HG03469 (cell line): ENCODE data around the gene UNKL.

Source experiments
- ATAC-seq: cut with Tn5 transposase; IDR thresholded peaks from one replicate; pipeline ENCODE4 v1.9.1; 2021; ENCODE audit warnings: mild to moderate bottlenecking, moderate library complexity, moderate number of reproducible peaks; ENCODE audit not compliant: unreplicated experiment

UNKL gene

DNA sequence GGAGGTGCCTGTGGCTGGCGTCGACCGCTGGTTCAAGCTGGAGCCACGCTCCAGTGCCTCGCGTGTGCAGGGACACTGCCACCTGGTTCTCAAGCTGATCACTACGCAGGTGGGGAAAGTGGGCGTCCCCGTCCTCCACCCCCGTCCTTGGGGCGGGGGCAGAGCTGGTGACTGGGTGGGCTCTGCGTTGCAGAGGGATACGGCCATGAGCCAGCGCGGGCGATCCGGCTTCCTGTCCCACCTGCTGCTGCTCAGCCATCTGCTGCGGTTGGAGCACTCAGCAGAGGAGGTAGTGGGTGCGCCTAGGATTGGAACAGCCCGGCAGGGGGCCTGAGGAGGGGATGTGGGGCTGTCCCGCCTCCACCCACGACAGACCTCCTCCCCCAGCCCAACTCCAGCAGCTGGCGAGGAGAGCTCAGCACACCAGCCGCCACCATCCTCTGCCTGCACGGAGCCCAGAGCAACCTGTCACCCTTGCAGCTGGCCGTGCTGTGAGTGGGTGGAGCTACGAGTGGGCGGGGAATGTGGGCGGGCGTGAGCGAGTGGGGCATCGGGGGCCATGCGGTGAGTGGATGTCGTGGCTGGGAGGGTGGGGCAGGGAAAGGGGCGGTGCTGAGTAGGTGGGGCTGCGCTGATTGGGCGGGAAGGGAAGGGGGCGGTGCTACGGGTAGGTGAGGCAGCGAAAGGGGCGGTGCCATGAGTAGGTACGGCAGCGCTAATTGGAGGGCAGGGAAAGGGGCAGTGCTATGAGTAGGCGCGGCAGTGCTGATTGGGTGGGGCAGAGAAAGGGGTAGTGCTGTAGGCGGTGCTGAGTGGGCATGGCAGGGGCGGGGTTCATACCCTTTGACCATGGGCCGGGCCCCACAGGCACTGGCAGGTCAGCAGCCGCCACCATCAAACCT, 71.7 kb downstream of the UNKL start:
- ATAC-seq = peak; percentile 66

- no peak for ATAC-seq
Measured at GRCh38 chr16:1341495-1342420, 72.7 kb downstream of the UNKL start.

- no peak for ATAC-seq
Measured at GRCh38 chr16:1340730-1341494, 73.6 kb downstream of the UNKL start.

DNA sequence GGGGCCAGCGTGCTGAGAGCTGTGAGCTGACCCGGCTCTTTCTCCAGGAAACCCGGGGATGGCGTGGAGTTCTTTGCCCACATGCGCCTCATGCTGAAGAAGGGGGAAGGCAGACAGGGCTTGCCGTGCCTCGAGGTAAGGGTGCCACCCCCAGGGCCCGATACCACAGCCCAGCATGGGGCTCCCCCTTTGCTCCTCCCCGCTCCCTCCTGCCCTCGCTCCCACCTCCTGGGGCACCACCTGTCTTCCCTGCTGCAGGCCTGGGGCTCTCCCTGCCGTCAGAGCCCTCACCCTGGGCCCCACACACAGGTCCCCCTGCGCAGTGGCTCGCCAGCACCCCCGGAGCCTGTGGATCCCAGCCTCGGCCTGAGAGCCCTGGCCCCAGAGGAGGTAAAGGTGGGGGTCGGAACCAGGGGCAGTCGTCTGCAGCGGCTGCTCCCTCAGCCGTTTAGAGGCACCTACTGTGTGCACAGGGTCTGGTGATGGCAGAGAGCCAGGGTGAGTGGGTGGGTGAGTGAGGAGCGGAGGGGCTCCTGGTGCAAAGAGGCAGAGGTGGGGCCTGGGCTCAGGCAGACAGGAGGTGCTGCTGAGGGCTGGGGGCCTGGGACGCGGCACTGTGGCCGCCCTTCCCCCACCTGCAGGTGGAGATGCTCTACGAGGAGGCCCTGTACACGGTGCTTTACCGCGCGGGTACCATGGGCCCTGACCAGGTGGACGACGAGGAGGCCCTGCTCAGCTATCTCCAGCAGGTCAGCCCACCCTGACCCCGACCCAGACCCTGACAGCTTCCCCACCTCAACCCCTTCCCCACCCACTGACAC, 75.4 kb downstream of the UNKL start:
- no peak for ATAC-seq

DNA sequence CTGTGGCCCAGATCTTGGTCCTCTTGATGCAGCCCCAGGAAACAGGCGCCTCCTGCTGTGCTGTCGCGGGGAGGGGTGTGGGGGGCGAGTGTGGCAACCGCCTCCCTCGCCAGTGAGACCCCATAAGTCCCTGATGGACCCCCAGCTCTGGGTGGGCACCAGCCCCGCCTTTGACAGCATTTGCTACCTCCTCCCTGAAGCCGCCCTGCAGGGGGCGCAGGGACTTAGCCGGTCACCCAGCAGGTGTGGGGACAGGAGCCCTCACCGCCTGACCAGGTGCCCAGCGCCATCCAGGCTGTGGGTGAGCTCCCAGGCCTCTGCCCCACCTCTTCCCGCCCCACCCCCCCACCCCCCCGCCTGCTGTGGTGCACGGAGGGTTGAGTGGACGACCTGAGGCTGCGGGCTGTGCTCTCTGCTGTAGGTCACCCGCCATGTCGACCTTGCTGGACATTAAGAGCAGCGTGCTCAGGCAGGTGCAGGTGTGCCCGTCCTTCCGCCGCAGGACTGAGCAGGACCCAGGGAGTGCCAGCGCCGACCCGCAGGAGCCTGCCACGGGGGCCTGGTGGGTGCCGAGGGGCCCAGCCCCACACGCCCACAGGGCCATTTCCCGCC, 76.3 kb downstream of the UNKL start:
- ATAC-seq = no peak

DNA sequence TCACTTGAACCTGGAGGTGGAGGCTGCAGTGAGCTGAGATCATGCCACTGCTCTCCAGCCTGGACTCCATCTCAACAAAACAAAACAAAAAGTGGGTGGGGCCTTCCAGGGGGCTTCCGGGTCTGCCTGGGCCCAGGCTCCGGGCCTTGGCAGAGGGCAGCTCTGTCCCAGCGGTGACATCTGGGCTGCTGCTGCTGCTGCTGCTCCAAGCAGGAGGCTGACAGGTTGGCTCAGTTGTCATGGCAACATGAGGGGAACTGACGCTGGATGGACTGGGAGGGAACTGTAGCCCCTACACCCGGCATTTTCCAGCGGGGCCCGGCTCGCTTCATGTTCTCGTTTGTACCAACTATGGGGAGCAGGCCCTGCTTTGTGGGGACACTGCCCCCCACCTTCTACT, 77.0 kb downstream of the UNKL start:
- no peak for ATAC-seq

DNA sequence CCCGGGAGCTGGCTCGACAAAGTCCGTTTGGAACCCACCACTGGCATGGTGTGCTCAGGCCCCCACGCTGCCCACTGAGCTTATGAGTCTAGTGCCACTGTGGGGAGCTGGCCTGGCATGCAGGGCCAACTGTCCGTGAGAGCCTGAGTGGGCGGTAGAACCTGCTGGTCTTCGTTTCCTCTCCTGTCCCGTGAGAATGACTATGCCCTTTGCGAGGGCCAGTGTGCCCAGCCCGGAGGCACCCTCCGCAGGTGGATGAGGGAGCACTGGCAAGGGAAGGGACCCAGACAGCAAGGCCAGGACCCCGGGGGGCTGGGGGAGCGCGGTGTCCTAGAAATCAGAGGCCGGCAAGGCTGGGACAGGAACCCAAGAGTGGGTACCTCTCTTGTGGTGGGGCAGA, 77.9 kb downstream of the UNKL start:
- ATAC-seq = no peak

DNA sequence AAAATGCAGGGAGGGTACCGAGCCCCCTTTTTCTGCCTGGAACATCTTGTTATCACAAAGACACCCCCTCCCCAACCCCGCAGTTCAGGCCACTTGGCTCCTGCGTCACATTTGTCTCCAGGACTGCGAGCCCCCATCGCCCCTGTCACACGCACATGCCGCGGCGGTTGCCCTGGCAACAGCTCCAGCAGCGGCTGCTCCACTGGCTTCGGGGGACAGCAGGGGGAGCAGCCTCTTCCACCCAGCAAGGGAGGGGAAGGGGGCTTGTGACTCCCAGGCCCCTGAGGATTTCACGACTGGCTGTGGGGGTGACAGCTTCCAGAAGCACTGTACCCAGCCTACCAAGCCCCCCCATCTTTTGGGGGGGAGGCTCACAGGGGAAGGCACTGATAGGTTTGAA, 78.5 kb downstream of the UNKL start:
- no peak for ATAC-seq

- no peak for ATAC-seq
Measured at GRCh38 chr16:1335211-1335971, 79.1 kb downstream of the UNKL start.

DNA sequence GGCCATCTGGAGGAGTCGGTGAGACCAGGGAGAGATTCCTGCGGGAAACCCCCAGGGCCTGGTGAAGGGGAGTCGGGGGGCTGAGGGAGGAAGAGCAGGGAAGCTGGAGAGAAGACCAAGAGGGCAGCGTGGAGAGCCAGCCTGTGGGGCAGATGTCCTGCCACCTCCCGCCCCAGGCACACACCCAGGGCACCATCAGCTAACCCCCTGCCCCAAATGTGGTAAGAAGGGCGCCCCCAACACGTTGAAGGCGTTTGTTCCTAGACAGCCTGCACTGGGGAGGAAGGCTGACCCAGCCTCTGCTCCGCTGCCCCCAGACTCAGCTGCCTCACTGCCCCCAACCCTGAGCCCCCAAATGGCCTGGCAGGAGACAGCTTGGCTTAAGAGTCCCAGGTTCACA, 79.8 kb downstream of the UNKL start:
- no peak for ATAC-seq

DNA sequence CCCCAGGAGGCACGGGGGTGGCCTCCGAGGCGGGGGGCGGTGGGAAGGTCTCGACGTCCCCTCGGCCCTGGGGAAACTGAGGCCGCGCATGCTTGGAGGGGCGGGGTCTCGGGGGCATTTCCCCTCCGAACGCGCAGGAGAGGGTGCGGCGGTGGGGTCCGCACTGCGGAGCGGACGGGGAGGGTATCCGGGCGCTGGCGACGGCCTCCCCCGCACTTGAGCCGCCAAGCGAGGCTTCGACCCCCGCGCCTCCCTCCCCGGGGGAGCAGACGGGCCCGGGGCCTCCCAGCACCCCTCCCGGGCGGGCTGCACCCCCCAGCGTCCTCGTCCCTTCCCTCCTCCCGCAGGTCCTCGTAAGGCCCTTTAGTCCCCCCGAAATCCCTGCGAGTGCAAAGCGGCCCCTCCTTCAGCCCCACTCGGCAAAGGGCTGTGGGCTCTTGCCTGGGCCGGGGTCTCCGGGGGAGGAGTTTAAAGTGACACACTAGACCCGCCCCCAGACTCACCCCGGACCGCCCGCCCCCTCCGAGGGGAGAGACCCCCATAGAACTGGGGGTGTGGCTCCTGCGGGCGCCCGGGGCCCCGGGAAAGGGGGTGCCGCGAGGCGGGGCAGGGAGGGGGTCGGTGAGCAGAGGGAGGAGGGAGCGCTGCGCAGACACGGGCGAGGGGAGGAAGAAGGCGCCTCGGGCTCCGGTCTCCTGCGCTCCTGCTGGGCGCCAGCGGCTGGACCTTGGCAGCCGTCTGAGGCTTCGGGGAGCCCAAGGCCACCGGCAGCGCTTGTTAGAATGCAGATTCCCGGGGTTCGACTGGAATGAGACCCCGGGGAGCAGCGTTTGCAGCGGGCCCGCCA, 80.4 kb downstream of the UNKL start:
- ATAC-seq = no peak

DNA sequence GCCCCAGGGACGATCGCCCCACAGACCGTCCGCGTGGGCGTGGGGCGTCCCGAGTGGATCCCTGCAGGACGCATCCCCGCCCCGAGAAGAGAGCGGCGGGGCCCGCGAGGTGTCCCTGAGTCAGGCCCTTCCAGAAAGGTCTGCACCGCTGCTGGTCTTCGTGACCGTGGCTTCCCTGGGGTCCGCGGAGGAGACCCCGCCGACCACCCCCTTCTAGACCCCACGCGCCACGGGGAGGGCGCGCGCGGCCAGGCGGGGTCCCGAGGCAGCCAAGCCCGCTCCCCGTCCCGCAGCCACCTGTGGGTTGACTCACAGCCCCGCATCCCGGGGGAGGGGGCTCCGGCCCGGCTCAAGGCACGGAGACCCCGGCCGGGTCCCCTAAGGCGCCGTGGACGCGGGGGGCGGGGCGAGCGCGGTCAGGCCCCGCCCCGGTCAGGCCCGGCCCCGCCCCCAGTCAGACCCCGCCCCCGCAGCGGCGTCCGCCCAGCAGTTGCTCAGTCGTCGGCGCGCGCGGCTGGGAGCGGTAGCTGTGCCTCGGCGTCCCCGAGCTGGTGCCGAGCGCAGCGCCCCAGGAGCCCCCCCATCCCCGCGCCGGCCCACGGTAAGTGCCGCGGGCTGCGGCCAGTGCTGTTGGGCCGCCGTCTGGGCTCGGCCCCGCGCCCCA, 81.2 kb downstream of the UNKL start, which contains the start of gene BAIAP3:
BAIAP3 (plus strand) TSS at position 497 of the 664 bp plus-strand sequence. CDS start 4,905 bp downstream, outside the sequence.
- ATAC-seq = no peak

DNA sequence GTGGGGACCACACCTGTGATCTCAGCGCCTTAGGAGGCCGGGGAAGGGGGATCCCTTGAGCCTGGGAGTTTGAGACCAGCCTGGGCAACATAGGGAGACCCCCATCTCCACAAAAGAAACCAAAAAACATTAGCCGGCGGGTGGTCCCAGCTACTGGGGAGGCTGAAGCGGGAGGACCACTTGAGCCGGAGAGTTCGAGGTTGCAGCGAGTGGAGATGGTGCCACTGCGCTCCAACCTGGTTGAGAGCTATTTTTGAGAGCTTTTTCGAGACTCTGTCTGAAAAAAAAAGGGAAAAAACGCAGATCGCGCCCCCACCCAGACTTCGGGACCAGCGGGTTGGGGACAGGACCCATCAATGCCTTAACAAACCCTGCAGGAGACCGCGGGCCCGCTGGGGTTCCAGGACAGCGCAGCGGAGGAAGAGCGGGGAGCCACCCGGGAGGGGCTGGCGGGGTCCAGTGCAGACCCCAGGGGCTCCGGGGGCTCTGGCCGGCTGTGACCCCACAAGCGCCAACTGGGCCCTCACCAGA, 81.8 kb downstream of the UNKL start:
- ATAC-seq = no peak

GRCh38 chr16:1331712-1332617, 82.5 kb downstream of the UNKL start:
- ATAC-seq = no peak

DNA sequence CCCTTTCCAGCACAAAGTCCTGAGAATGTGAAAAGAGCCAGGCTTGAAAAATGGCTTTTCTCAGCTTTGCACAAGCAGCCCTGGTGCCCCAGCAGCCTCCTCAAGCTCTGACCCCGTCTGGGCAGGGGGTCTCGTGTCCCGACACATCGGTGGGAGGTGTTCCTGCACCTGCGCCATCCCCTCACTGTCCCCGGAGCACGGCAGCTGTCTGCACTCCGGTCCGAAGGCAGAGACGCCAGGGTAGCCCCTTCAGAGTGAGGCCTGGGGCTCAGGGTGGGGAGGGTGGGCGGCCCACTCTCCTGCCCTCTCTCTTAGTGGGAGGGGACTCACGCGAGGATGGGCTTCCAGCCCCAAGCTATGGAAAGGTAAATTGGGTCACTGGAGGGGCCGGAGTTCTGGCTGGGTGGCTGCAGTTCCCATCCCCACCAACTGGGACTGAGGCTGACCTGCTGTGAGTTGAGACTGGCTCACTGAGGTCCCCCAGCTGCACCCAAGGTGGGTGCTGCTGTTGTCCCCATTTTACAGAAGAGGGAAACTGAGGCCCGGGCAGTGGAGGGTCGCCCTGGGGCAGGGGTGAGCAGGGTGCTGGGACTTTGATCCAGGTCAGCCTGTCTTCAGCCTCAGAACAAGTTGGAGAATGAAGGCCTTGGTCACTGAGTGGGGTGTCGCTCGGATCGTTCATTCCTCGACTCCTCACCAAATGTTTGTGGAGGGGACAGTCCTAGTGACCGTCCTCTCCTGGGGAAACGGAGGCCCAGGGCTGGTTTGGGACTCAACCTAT, 83.4 kb downstream of the UNKL start:
- ATAC-seq = no peak
